Ovary (tissue), 9 donors: ENCODE results near the gene THPO. TPM values are rescaled to one million over a fixed set of nuclear protein-coding genes. Genes with fewer than 3 reads are reported as not detected.

ENCODE experiments used
- DNase-seq, 5 donors: peaks; one replicate each; pipeline ENCODE4 v3.0.0-alpha.2; 2019 to 2020
- H3K27ac ChIP-seq, 2 donors: fragments of 200-600 bp; one replicate each; pipeline versions ENCODE4 v1.5.1 to v1.8.0; 2019 to 2022
- H3K27me3 ChIP-seq: fragments of 200-600 bp; one replicate; pipeline ENCODE4 v1.8.0; 2022
- H3K36me3 ChIP-seq: fragments of 200-600 bp; sonication (generic); one replicate; pipeline ENCODE4 v1.5.1; 2019
- H3K4me1 ChIP-seq: one replicate; pipeline ENCODE4 v1.8.1; 2013; ENCODE audit warnings: mild to moderate bottlenecking, moderate library complexity; ENCODE audit not compliant: insufficient read depth
- H3K4me3 ChIP-seq: fragments of 200-600 bp; sonication (generic); one replicate; pipeline ENCODE4 v1.5.1; 2017
- H3K9me3 ChIP-seq, 2 donors: fragments of 200-600 bp in 1 of 2; sonication (generic) in 1 of 2; one replicate each; pipeline versions ENCODE4 v1.5.1 to v1.8.1; 2013 to 2019; ENCODE audit warnings: mild to moderate bottlenecking in 1 of 2, moderate library complexity in 1 of 2
- CTCF ChIP-seq, 3 donors: fragments of 450-650 bp in 2 of 3; fragments of 200-600 bp in 1 of 3; IDR thresholded peaks; one replicate each; pipeline versions ENCODE4 v1.5.1 to v1.8.0; 2016 to 2022; ENCODE audit warnings: antibody characterized with exemption in 3 of 3, mild to moderate bottlenecking in 1 of 3
- EP300 ChIP-seq: sonication (generic); formaldehyde crosslinking; IDR thresholded peaks from one replicate; pipeline ENCODE4 v1.6.1; 2017; ENCODE audit warnings: antibody characterized with exemption
- POLR2A ChIP-seq: fragments of 450-650 bp; IDR thresholded peaks from one replicate; pipeline ENCODE4 v1.6.1; 2017; ENCODE audit warnings: antibody characterized with exemption, mild to moderate bottlenecking, moderate library complexity
- WGBS, 3 donors: extraction: QIAGEN DNeasy Blood & Tissue Kit in 1 of 3; methylation state at CpG; one replicate each; pipeline versions ENCODE4 v1.1.5 to v1.1.7; 2013 to 2017; 5-methylcytosine and 5-hydroxymethylcytosine counted together
- intact Hi-C, 4 donors: fragments of 100-400 bp; cut with DNase I; formaldehyde crosslinking; loops; one replicate each; pipeline versions ENCODE4 v1.11.0 to v1.15.1; 2022 to 2023
- polyA plus RNA-seq, 2 donors: library from polyadenylated mRNA; stranded (reverse); fragments of 200-250 nt in 1 of 2; fragments of 350-450 nt in 1 of 2; fragmentation: Illumina TruSeq in 1 of 2; extraction: RNeasy Lipid Tissue Mini Kit (QIAGEN cat#74804) in 1 of 2; gene quantifications; one replicate each; pipeline ENCODE4 v1.2.3, GENCODE V29; 2013 to 2014
- total RNA-seq, 7 donors: library from RNA; depleted of rRNA in 2 of 7; stranded (reverse); fragments of >200 nt in 2 of 7; fragmentation: NEBNext Ultra II Directional in 3 of 7; extraction: Animal tissue kit (Norgen Biotek cat#: 25700) in 3 of 7; gene quantifications; one replicate each; pipeline versions ENCODE4 v1.1.0 to v1.2.4, GENCODE V29; 2016 to 2023
- donor health status: DM: no; HTN: no; CAD: no; lungs with moderate emphysema.
- donor health status: DM: no; HTN: no; CAD: no.
- donor health status: Bipolar disorder and iron deficiency.
- donor health status: DM: yes; HTN: yes; CAD: no.
- donor health status: DM: no; HTN: no; CAD: no.
- donor health status: DM: yes; HTN: yes; CAD: no.

Gene THPO
- total and polyA plus RNA-seq, 9 donors: 0.34 to 2.0 (median 1.2) TPM

GRCh38 chr3:184409331-184409926, 31.4 kb upstream of the THPO start:
- intact Hi-C loops: no loop called here
- Histone ChIP-seq H3K27ac (no peak overlapping the region), H3K36me3 (no peaks in the 10 kb centered on the region), H3K4me1 (no peaks in the 10 kb centered on the region), H3K27me3 (no peaks in the 10 kb centered on the region), H3K4me3 (no peak overlapping the region), H3K9me3 (no peaks in the 10 kb centered on the region)
- TF ChIP-seq EP300 (no peak), CTCF (IDR thresholded peaks at IDR 0.05) (no peak), POLR2A (no peak)
- no peak for DNase-seq
- 78 to 82% (median 81%) methylated on average over 8 of the region's 8 CpGs for WGBS, 3 donors

GRCh38 chr3:184405075-184406030, 27.3 kb upstream of the THPO start:
- WGBS, 3 donors: 72 to 76% (median 72%) methylated on average over 20 of the region's 20 CpGs
- H3K27me3 ChIP-seq: no peaks in the 10 kb centered on the region
- intact Hi-C loops: no loop called here
- no peaks in the 10 kb centered on the region for H3K9me3 ChIP-seq
- no peak overlapping the region for H3K4me3 ChIP-seq
- no peak for DNase-seq
- TF ChIP-seq CTCF (IDR thresholded peaks at IDR 0.05) (no peak), EP300 (no peak), POLR2A (no peak)
- no peaks in the 10 kb centered on the region for H3K36me3 ChIP-seq
- H3K27ac ChIP-seq: no peak overlapping the region
- H3K4me1 ChIP-seq: no peaks in the 10 kb centered on the region

DNA sequence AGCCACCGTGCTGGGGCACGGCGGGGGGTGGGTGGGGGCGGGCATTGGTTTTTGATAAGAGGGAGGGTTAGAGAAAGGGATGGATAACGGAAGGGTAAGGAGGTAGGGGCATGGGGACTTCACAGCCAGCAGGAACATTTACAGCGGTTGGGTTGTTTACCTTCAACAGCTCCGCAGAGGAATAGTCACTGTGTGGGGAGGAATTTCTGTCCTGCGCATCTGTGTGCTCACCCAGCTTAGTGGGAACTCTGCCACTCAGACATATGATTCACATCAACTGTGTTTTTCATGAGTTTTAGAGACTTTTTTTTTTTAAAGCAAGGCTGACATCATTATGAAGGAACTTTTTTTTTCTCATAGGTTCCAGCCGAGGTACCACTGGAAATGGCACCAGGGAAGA, 21.4 kb upstream of the THPO start:
- no peaks in the 10 kb centered on the region for H3K4me1 ChIP-seq
- H3K27ac ChIP-seq: peak overlapping the region in 1 of 2 donors; percentile 37
- TF ChIP-seq EP300: no peak
- no peak for TF ChIP-seq POLR2A
- TF ChIP-seq CTCF (IDR thresholded peaks at IDR 0.05): no peak
- no peak overlapping the region for H3K4me3 ChIP-seq
- DNase-seq: peak in 3 of 5 donors; percentile 62 to 81 (median 73)
- H3K9me3 ChIP-seq: no peaks in the 10 kb centered on the region
- intact Hi-C loops: no loop called here
- H3K36me3 ChIP-seq: no peaks in the 10 kb centered on the region
- no peaks in the 10 kb centered on the region for H3K27me3 ChIP-seq
- WGBS, 3 donors: 5 to 11% (median 7%) methylated on average over 9 of the region's 9 CpGs

DNA sequence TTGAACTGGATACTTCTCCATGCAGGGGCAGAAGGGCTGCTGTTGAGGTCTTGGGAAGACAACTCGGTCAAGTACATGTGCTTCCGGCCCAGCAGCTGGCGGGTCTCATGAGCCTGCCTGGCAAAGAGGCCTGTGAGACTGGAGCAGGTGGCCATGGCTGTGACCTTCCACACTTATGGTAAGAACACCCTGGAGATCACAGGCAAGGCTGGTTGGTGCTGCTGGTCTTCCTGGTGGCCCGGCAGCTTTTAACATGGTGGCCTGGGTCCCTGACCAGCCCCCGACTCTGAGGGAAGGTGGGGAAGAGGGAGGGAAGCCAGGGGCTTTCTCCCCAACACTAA, 17.3 kb upstream of the THPO start:
- peak in 1 of 5 donors; percentile 38 for DNase-seq
- no peak overlapping the region for H3K4me3 ChIP-seq
- TF ChIP-seq POLR2A: no peak
- TF ChIP-seq EP300: no peak
- no peak for TF ChIP-seq CTCF (IDR thresholded peaks at IDR 0.05)
- H3K9me3 ChIP-seq: no peaks in the 10 kb centered on the region
- no peaks in the 10 kb centered on the region for H3K27me3 ChIP-seq
- no peaks in the 10 kb centered on the region for H3K4me1 ChIP-seq
- no peak overlapping the region for H3K27ac ChIP-seq
- intact Hi-C loops: no loop called here
- WGBS, 3 donors: 62 to 72% (median 71%) methylated on average over 5 of the region's 5 CpGs
- H3K36me3 ChIP-seq: no peaks in the 10 kb centered on the region
